Skin of body (tissue), 2 donors: ENCODE data around the gene GLRA2. TPM values are rescaled to one million over a fixed set of nuclear protein-coding genes. Genes with fewer than 3 reads are reported as not detected.

ENCODE experiments used
- DNase-seq: peaks from one replicate; lab custom pipeline; 2025; lab: John Stamatoyannopoulos, UW
- total RNA-seq: library from RNA; depleted of rRNA; stranded (reverse); fragments of >200 nt; gene quantifications from one replicate; pipeline ENCODE4 v1.2.3, GENCODE V29; 2014

GLRA2 gene
- total RNA-seq, 1 donor from 2014 or later = 0.20 TPM

DNA sequence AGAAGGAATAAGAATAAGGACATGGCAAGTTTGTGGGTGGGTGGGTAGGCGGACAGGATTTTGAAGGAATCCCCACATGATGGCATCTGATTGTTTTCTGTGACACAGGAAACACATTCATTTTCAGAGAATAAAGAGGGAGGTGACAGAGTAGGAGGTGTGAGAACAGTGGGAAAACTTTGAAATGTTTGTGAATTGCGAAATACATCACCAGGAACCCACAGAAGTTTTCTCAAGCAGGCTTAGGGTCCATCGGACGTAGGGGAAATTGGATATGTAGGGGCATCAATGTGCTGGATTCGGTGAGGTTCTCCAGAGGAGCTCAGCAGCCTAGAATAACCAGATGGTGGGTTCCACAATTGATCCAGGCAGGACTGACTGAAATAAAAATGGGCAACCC lies 171.6 kb downstream of the GLRA2 start:
- no peak for DNase-seq

DNA sequence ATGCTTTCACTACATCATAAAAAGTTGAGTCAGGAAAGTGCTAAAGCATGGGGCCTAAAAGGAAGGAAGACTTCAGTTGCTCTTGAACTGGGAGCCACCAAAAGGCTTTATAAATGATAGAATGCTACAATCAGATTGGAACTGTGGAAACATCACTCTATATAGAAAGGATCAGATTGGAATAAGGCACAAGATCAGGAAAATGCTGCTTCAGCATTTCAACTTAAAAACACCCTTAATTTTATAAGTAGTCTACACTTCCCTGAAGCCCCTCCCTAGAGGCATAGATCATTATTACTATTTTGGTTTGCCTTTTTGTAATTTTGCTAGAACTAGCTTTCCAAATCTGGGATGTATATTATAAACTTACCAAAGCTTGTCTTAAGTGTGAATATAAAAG lies 172.8 kb downstream of the GLRA2 start:
- no peak for DNase-seq

DNA sequence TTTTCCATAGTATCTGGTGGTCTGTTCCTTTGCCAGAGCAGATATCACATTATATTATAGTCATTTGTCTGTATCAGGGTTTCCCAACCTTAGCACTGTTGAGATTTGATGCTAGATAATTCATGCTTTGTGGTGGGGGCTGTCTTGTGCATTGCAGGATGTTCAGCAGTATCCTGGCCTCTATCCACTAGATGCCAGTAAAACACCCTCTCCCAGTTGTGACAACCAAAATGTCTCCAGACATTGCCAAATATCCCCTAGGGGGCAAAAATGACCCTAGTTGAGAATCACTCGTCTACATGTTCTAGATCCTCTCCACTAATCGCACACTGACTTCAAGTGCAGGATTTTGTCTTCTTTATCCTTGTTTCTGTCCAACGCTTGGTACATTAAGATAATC lies 182.8 kb downstream of the GLRA2 start:
- DNase-seq = no peak

DNA sequence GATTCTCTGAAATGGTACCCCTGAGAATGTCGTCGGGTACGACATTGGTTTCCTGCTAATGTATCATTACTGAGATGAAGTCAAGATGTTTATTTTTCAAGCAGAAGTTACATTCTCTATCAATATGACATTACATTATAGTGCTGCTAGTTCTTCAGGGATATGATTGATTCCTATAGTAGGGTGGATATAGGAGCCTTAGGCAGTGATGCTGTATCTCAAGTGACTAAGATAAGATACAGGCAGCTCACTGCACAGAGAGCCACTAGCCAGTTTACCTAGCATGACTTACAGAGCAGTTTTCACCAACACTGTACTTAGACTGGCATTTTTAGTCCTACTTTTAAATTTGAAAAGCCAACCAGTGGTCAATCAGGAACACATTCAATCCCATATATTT lies 188.6 kb downstream of the GLRA2 start:
- DNase-seq = no peak

DNA sequence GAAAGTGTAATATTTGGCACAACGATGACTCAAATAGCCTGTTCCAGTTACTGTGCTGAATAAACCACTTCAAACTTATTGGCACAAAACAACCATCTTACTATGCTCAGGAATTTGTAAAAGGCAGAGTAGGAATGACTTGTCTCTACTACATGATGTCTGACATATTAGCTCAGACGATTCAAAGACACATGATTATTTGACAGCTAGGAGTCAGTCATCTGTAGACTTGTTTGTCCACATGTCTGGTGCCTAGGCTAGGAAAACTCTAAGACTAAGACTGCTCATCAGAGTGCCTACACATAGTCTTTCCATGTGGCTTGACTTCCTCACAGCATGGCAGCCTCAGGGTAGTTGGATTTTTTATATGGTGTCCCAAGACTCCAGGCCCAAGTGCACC lies 189.1 kb downstream of the GLRA2 start:
- DNase-seq = no peak

DNA sequence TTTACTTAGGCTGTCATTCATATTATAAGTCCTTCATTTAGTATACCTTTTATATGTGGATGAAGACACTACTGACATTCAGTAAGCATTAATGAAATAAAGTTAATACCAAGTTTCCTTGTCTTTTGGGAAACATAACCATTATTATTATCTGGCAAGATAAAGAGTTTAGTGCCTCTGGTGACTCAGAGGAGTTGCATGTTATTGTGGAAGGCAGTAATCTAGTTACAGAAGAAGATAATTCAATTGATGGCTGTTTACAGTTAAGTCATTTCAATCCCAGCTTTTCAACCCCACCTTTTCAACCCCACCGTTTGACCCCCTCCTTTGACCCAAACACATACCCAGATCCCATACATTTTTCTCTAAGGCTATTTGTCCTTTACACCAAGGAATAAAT lies 199.7 kb downstream of the GLRA2 start:
- no peak for DNase-seq

DNA sequence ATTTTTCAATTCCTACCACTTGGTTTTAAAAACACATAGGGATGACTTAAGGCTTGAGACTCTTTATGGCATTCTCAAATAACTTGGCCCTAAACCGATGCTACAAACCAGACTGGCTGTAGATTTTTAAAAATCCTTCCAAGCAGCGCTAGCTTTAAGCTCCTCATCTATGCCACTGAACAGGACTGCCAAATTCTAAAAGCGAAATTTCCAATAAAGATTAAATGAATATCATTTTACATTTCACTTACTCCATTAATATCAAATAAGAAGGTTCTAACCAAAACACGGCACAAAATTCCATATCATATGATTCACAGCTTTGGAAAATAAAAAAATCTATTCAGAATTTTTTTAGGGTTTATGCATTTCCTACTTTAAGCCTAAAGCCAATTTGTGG lies 209.3 kb downstream of the GLRA2 start:
- DNase-seq = no peak

DNA sequence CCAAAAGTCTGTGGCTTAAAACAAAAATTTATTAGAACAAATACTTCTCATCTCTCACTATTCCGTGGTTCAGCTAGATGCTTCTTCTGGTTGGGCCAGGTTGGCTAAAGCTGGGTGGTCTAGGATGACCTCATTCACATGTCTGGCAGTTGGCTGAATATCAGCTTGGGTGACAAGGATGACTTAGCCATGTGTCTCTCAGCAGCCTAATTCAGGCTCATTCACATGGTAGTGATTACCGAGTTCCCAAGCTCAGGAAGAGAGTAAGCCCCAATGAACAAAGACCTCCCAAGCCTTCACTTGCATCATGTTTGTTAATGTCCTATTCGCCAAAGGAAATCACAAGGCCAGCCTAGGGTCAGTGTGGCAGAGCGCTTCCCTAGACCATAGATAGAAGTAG lies 224.1 kb downstream of the GLRA2 start:
- DNase-seq = peak; percentile 3

DNA sequence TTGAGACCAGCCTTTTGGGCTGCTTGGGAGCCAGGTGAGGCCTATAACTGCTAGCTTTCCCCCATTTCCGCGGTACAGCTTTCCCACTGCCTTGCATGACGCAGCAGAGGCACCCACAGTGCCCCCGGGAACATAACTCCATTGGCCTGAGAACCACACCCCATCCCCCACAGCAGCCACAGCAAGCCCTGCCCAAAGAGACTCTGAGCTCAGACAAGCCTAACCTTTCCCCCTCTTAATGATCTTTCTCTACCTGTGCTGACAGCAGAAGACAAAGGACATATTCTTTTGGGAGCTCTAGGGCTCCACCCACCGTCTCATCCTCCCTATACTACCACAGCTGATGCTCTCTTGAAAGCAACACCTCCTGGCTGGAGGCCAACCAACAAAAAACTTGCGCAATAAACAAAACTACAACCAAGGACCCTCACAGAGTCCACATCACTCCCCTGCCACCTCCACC lies 228.7 kb downstream of the GLRA2 start:
- DNase-seq = no peak

DNA sequence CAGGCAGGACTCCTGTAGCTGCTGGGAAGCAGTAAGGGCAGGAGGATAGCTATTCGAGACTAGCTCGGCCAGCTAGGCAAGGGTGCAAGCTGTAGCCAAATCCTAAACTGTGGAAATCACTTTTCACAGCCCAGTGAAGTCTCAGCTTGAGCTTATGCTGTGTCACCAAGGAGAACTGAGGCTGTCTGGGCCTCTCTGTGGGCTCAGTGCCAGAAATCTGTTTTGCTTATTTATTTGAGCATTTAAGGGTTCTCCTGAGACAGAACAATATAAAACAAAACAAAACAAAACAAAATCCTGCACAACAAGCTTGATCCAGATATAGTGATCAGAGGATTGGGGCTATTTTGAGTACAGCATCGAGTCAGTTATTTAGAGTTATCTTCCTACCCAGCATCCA lies 246.1 kb downstream of the GLRA2 start:
- DNase-seq = peak; percentile 30

DNA sequence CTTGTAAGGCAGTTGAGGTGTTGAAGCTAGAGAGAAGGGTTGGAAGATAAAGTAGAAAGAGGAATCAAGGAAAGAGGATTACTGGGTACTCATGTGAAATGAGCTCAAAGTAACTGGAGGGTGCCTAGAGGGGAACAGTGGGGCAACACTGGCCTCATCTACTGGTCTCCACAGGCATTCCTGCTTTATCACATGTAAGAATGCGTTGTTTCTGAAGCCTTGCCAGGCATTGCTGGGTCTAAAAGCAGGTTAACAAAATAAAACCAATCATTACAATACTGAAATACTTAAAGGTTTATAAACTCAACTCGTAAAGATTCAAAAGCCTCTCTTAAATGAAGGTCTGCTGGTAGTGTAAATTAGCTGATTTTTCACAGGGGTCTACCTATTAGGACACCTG lies 247.6 kb downstream of the GLRA2 start:
- DNase-seq = no peak

DNA sequence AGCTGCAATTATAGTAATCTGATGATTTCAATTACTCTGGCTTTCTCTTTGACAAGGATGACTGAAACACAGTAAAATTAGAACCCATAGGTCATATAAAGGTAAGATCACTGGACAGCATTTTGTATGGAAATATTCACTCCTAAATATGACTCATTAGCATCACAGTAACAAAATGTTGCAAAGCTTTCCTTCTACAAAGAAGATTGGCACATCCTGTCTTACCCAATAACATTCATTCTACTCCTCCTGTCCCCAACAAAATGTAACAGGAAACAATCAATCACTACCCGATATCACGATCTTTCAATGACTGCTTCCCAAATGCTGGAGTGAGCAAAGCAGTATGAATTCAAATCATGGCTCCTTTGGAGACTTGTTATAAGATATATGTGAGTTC lies 248.2 kb downstream of the GLRA2 start:
- DNase-seq = no peak

DNA sequence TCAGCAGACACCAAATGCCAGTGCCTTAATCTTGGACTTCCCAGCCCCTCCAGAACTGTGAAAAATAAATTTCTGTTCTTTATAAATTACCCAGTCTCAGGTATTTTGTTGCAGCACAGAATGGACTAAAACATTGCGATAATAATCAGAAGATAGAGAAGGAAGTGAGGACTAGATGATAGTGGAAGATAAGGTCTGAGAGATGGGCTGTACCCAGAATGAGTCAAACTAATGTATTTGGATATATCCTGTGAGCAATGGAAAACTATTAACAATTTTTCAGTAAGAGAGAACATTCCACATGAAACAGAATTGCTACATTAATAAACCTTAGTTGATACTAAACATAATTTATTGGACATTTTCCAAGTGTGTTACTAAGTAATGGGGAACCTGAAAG lies 250.2 kb downstream of the GLRA2 start:
- no peak for DNase-seq
